NB4 (cell line): ENCODE measurements around the gene LYG1.
"Not testable (repeated sequence)": the region's sequence is repeated elsewhere in the genome, so short reads cannot be mapped to it uniquely, and the experiment has no call there.

Source experiments
- DNase-seq: peaks from one replicate; pipeline ENCODE4 v3.0.0; 2010; ENCODE audit warnings: low read depth
- H3K4me3 ChIP-seq: one replicate; pipeline ENCODE4 v1.5.1; 2011; ENCODE audit warnings: mild to moderate bottlenecking, low read depth, low read length, moderate library complexity
- MYC ChIP-seq: IDR thresholded peaks from 2 replicates; pipeline ENCODE4 v1.6.1; 2011; ENCODE audit warnings: low read depth, low read length
- POLR2A ChIP-seq: IDR thresholded peaks from 2 replicates; pipeline ENCODE4 v1.6.1; 2011; ENCODE audit warnings: mild to moderate bottlenecking; ENCODE audit not compliant: insufficient read length; ENCODE audit errors: extremely low read depth
- TF ChIP-seq, protein P1 (sequence below): IDR thresholded peaks from 2 replicates; pipeline ENCODE4 v1.6.1; 2011; ENCODE audit warnings: low read depth, low read length
- TF ChIP-seq, protein P2 (sequence below): IDR thresholded peaks from one replicate; pipeline ENCODE4 v1.5.1; 2012; ENCODE audit warnings: low read depth, low read length

Gene LYG1

DNA sequence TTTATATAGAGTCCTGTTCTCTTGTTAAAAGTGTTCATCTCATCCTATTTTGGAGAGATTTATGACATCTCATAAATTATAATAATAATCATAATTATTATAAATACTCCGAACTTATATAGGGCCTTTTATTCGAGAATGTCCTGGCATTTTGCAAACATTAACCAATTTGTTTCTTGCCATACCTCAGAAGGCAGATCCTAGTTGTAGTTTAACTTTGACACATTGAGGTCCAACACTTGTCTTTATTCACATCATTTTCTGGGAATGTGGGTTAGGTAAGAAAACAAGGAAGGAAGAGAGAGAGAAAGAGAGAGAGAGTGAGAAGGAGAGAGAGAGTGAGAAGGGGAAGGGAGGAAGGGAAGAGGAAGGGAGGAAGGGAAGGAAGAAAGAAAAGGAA is at the start of gene LYG1:
TSS of gene LYG1 (minus strand) at position 101 of the 400 bp plus-strand sequence. CDS start 5,527 bp downstream, outside the sequence.
- H3K4me3 ChIP-seq: not testable (repeated sequence)

DNA sequence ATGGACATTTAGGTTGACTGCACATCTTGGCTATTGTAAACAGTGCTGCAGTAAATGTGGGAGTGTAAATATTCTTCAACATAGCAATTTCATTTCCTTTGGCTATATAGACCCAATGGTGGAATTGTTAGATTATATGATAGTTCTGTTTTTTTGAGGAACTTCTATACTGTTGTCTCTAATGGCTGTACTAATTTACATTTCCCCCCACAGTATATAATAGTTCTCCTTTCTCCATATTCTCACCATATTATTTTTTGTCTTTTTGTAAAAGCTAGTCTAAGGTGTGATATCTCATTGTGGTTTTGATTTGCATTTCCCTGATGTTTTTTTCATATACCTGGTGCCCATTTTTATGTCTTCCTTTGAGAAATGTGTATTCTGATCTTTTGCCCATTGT is 49.2 kb upstream of the LYG1 start:
- TF ChIP-seq, protein P1, sequence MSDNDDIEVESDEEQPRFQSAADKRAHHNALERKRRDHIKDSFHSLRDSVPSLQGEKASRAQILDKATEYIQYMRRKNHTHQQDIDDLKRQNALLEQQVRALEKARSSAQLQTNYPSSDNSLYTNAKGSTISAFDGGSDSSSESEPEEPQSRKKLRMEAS: no peak
- no peak for TF ChIP-seq MYC
- no peak for TF ChIP-seq POLR2A
- TF ChIP-seq, protein P2, sequence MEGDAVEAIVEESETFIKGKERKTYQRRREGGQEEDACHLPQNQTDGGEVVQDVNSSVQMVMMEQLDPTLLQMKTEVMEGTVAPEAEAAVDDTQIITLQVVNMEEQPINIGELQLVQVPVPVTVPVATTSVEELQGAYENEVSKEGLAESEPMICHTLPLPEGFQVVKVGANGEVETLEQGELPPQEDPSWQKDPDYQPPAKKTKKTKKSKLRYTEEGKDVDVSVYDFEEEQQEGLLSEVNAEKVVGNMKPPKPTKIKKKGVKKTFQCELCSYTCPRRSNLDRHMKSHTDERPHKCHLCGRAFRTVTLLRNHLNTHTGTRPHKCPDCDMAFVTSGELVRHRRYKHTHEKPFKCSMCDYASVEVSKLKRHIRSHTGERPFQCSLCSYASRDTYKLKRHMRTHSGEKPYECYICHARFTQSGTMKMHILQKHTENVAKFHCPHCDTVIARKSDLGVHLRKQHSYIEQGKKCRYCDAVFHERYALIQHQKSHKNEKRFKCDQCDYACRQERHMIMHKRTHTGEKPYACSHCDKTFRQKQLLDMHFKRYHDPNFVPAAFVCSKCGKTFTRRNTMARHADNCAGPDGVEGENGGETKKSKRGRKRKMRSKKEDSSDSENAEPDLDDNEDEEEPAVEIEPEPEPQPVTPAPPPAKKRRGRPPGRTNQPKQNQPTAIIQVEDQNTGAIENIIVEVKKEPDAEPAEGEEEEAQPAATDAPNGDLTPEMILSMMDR: no peak
- no peak for DNase-seq
- H3K4me3 ChIP-seq: no peak overlapping the region

More for the DNA sequence above, at the start of gene LYG1:
- not testable (repeated sequence) for DNase-seq

DNA sequence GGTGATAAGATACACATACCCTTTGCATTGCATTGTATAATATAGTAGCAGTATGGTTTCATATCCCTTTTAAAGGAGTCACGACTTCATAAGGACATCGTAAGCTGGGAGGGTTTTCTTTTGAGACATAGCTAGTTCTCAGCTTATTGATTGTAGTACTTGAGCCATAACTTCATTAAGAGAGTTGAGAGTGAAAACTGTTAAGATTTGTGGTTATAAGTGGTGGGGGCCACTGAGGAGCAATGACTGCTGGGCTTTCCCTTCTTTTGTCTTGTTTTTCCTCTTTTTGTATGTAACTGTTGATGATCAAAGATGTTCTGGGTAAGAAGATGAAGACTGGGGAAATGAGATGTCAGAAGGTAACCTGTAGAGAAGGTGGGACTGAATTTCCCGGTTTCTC is 47.2 kb upstream of the LYG1 start:
- DNase-seq: no peak
- TF ChIP-seq MYC: no peak
- TF ChIP-seq, protein P2: no peak
- H3K4me3 ChIP-seq: no peak overlapping the region

DNA sequence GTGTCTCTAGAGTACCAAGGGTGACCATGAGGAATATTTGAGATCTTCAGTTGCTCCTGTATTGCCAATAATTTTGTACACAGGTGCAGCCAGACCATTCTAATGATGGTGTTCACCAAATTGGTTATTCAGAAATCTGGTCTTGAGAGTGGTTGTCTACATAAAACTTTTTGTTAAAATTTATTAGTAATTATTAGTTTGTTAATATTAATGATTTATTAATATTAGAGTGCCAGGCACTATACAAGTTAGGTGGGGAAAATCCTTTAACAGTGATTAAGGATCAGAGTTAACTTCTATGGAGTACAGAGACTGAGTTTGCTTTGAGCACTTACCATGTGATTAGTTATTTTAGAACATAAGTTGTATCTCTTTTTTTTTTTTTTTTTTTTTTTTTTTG is 45.2 kb upstream of the LYG1 start:
- H3K4me3 ChIP-seq: no peak overlapping the region
- TF ChIP-seq, protein P1: no peak
- TF ChIP-seq, protein P2: no peak
- no peak for TF ChIP-seq POLR2A
- TF ChIP-seq MYC: no peak
- no peak for DNase-seq

DNA sequence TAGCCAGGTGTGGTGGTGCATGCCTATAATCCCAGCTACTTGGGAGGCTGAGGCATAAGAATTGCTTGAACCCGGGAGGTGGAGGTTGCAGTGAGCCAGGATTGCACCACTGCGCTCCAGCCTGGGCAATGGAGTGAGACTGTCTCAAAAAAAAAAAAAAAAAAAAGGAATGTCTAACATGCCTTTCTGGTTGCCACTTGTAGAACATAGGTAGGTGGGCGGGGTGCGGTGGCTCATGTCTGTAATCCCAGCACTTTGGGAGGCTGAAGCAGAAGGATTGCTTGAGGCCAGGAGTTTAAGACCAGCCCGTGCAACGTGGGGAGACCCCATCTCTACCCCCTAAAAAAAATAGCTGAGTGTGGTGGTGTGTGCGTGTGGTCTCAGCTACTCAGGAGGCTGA is 44.4 kb upstream of the LYG1 start:
- H3K4me3 ChIP-seq, DNase-seq: not testable (repeated sequence)

DNA sequence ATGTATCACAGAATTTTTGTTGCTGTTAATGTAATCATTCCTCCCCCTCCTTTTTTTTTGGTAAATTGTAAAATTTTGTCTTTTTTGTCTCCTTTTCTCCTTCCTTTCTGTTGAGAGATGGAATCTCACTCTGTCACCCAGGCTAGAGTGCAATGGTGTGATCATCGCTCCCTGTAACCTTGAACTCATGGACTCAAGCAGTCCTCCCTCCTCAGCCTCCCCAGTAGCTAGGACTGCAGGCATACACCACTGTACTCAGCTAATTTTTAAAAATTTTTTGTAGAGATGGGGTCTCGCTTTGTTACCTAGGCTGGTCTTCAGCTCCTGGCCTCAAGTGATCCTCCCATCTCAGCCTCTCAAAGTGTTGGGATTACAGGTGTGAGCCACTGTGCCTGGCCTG is 41.5 kb upstream of the LYG1 start:
- DNase-seq: no peak
- no peak overlapping the region for H3K4me3 ChIP-seq
- no peak for TF ChIP-seq POLR2A
- TF ChIP-seq, protein P1: no peak
- TF ChIP-seq, protein P2: no peak
- TF ChIP-seq MYC: no peak

DNA sequence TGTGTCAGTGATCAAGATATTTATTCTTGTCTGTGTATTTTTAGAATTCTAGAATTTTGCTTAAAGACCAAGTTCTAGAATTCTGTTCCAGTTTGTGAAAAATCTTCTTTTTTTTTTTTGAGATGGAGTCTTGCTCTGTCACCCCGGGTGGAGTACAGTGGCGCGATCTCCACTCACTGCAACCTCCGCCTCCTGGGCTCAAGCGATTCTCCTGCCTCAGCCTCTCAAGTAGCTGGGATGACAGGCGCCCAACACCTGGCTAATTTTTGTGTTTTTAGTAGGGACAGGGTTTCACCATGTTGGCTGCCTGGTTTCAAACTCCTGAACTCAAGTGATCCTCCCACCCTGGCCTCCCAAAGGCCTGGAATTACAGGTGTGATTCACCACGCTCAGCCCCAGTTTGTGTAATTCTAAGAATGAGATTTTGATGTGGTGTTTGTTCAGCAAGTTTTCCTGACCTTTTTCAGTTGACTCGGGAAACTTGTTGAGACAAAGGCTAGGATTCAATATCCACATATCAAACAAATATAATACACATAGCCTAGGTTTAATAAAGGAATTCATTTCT is 39.8 kb upstream of the LYG1 start:
- DNase-seq: no peak
- H3K4me3 ChIP-seq: peak overlapping the region; percentile 25
- TF ChIP-seq POLR2A (no peak), MYC (no peak)
- TF ChIP-seq, protein P1: no peak
- TF ChIP-seq, protein P2: no peak
